K562 (cell line): Measurements from ENCODE around the gene VWA8. TPM values are rescaled to one million over a fixed set of nuclear protein-coding genes. Genes with fewer than 3 reads are reported as not detected.
A peak's percentile ranks its signal among the peaks of the same experiment; 100 is the strongest.

ENCODE experiments used
- ATAC-seq: fragments of 200-7000 bp; cut with Tn5 transposase; 3 replicates; pipeline ENCODE4 v1.9.1; 2020; ENCODE audit warnings: moderate library complexity
- BruUV-seq: library from RNA; stranded (reverse); fragments of 400-500 nt; replicated peaks from 2 replicates; lab custom pipeline; 2021; lab: Mats Ljungman, UMichigan
- CTCF ChIA-PET: fragments of 300-600 bp; formaldehyde crosslinking; extraction: SDS; loops from one replicate; lab custom pipeline; 2021; ENCODE audit warnings: low intra/inter-chr PET ratio; lab: Yijun Ruan, JAX
- POLR2A ChIA-PET: fragments of 300-600, 350-650 bp; sonication (Branson Sonifier 250); formaldehyde crosslinking; extraction: SDS; loops from one replicate; lab custom pipeline; 2021; ENCODE audit warnings: antibody characterized with exemption, inconsistent platforms; lab: Yijun Ruan, JAX
- DNase-seq, 4 experiments: peaks; one replicate each; pipeline versions ENCODE4 v3.0.0 to v3.0.0-alpha.2; 2011 to 2018; ENCODE audit warnings: low spot score in 3 of 4, mixed read lengths in 3 of 4; ENCODE audit errors: extremely low read depth in 1 of 4
- FAIRE-seq: peaks from 2 replicates; lab custom pipeline; 2011; peaks lifted over from hg19 to GRCh38; lab: Jason Lieb, UNC
- H2AFZ ChIP-seq: 2 replicates; pipeline ENCODE4 v1.6.0; 2011; ENCODE audit warnings: low read depth, low read length, control low read depth, inconsistent platforms
- H3K27ac ChIP-seq: fragments of 200-600 bp; 3 replicates; pipeline ENCODE4 v1.8.0; 2011; ENCODE audit warnings: low read depth, mild to moderate bottlenecking, control low read depth, inconsistent platforms, low read length, moderate library complexity, mixed read lengths; ENCODE audit errors: extremely low read depth
- H3K27me3 ChIP-seq, 2 experiments: fragments of 300-600 bp in 1 of 2; 2 replicates in 1 of 2; 3 replicates in 1 of 2; pipeline versions ENCODE4 v1.6.0 to v1.8.0; 2011; ENCODE audit warnings: inconsistent platforms in 2 of 2, low read length in 2 of 2, mild to moderate bottlenecking in 1 of 2, mixed read lengths in 1 of 2, moderate library complexity in 1 of 2; ENCODE audit not compliant: control insufficient read depth in 2 of 2, insufficient read depth in 2 of 2
- H3K36me3 ChIP-seq: fragments of 300-600 bp; 3 replicates; pipeline ENCODE4 v1.8.0; 2011; ENCODE audit warnings: mild to moderate bottlenecking, low read length, inconsistent platforms; ENCODE audit not compliant: control insufficient read depth, insufficient read depth
- H3K4me1 ChIP-seq, 2 experiments: fragments of 200-600 bp in 1 of 2; replicated peaks in 1 of 2; 2 replicates in 1 of 2; 3 replicates in 1 of 2; pipeline versions ENCODE4 v1.5.1 to v1.8.0; 2011; ENCODE audit warnings: inconsistent platforms in 2 of 2, low read length in 2 of 2, mild to moderate bottlenecking in 1 of 2, mixed read lengths in 1 of 2, moderate library complexity in 1 of 2; ENCODE audit not compliant: control insufficient read depth in 2 of 2, insufficient read depth in 2 of 2
- H3K4me2 ChIP-seq: 2 replicates; pipeline ENCODE4 v1.6.1; 2011; ENCODE audit warnings: low read length, control low read depth, inconsistent platforms, mixed read lengths; ENCODE audit not compliant: insufficient read depth
- H3K4me3 ChIP-seq: fragments of 200-600 bp; sonication (generic), shearing (Covaris generic); 2 replicates; pipeline ENCODE4 v1.5.1; 2016; ENCODE audit warnings: control low read depth, inconsistent platforms
- H3K79me2 ChIP-seq: fragments of 200-600 bp; 3 replicates; pipeline ENCODE4 v1.8.0; 2011; ENCODE audit warnings: low read length, inconsistent platforms; ENCODE audit not compliant: control insufficient read depth, insufficient read depth
- H3K9ac ChIP-seq, 2 experiments: 2 replicates each; pipeline versions ENCODE4 v1.6.0 to v1.6.1; 2011; ENCODE audit warnings: low read depth in 2 of 2, low read length in 2 of 2, control low read depth in 1 of 2, inconsistent platforms in 1 of 2, mild to moderate bottlenecking in 1 of 2, mixed read lengths in 1 of 2; ENCODE audit not compliant: insufficient read depth in 1 of 2
- H3K9me1 ChIP-seq: one replicate; pipeline ENCODE4 v1.6.0; 2011; ENCODE audit warnings: inconsistent platforms, mild to moderate bottlenecking, low read length, moderate library complexity; ENCODE audit not compliant: control insufficient read depth, insufficient read depth
- H3K9me3 ChIP-seq: replicated peaks from 2 replicates; pipeline ENCODE4 v1.5.1; 2011; ENCODE audit warnings: low read depth, low read length, inconsistent platforms; ENCODE audit not compliant: control insufficient read depth, insufficient read depth
- H4K20me1 ChIP-seq: replicated peaks from 2 replicates; pipeline ENCODE4 v1.6.1; 2011; ENCODE audit warnings: low read length, inconsistent platforms, mixed read lengths; ENCODE audit not compliant: control insufficient read depth, insufficient read depth
- CBX8 ChIP-seq: fragments of 200-600 bp; sonication (generic); IDR thresholded peaks from 2 replicates; pipeline ENCODE4 v1.6.1; 2012; ENCODE audit warnings: borderline replicate concordance, mixed run types, low read depth, mild to moderate bottlenecking, moderate library complexity, mixed read lengths, low read length, control low read depth, inconsistent platforms; ENCODE audit not compliant: poor library complexity, severe bottlenecking; ENCODE audit errors: extremely low read depth
- CREBBP ChIP-seq: IDR thresholded peaks from one replicate; pipeline ENCODE4 v1.6.1; 2012; ENCODE audit warnings: low read depth, mild to moderate bottlenecking, control low read depth, inconsistent platforms, low read length
- SRSF9 ChIP-seq: fragments of 200-400 bp; formaldehyde crosslinking; IDR thresholded peaks from 2 replicates; pipeline ENCODE4 v1.6.1; 2017; ENCODE audit warnings: low read depth, low read length, borderline replicate concordance
- WHSC1 ChIP-seq: IDR thresholded peaks from one replicate; pipeline ENCODE4 v1.6.1; 2012; ENCODE audit warnings: low read length, control low read depth, inconsistent platforms
- ZBTB17 ChIP-seq: fragments of 450-650 bp; formaldehyde crosslinking; IDR thresholded peaks from 2 replicates; pipeline ENCODE4 v1.4.0; 2020; ENCODE audit warnings: mild to moderate bottlenecking
- WGBS: fragments of 100-300 bp; shearing (Covaris generic); methylation state at CpG from one replicate; pipeline ENCODE4 v1.1.6; 2016; ENCODE audit warnings: low coverage, mixed read lengths; ENCODE audit not compliant: insufficient coverage; ENCODE audit errors: missing lambda C conversion rate; 5-methylcytosine and 5-hydroxymethylcytosine counted together
- in situ Hi-C: fragments of 300-500 bp; cut with MboI; formaldehyde crosslinking; loops from 4 replicates; pipeline ENCODE4 v1.15.0; 2018; ENCODE audit warnings: inconsistent platforms, mixed read lengths
- intact Hi-C: fragments of 100-400 bp; cut with micrococcal nuclease; formaldehyde crosslinking; loops from 2 replicates; pipeline ENCODE4 v1.14.2; 2022
- polyA plus RNA-seq, 8 experiments: library from polyadenylated mRNA; depleted of rRNA in 4 of 8; stranded (reverse) in 5 of 8; unstranded in 3 of 8; fragments of >200 nt; fragmentation: Nextera tagmentation in 2 of 8; fragmentation: Illumina TruSeq in 1 of 8; extraction: Ambion mirVana in 2 of 8; extraction: Trizol in 1 of 8; gene quantifications; 2 replicates each; pipeline versions ENCODE4 v1.2.1 to v1.2.3, GENCODE V29; 2011 to 2014; ENCODE audit warnings: inconsistent platforms in 1 of 8, missing spikeins in 1 of 8
- total RNA-seq, 7 experiments: library from RNA; depleted of rRNA in 6 of 7; stranded (reverse); fragments of >200 nt in 6 of 7; fragmentation: Illumina TruSeq in 2 of 7; extraction: Trizol in 2 of 7; gene quantifications; 2 replicates each; pipeline versions ENCODE4 v1.2.1 to v1.2.3, GENCODE V29; 2011 to 2021; ENCODE audit warnings: low replicate concordance in 1 of 7
- TF ChIP-seq, protein P1 (sequence below): sonication (generic); formaldehyde crosslinking; IDR thresholded peaks from 2 replicates; pipeline ENCODE4 v1.8.1; 2023; ENCODE audit warnings: missing genetic modification reagents, mild to moderate bottlenecking, borderline replicate concordance
- TF ChIP-seq, protein P2 (sequence below): sonication (generic); formaldehyde crosslinking; IDR thresholded peaks from 2 replicates; pipeline ENCODE4 v1.4.0; 2020; ENCODE audit warnings: mild to moderate bottlenecking, missing genetic modification reagents
- TF ChIP-seq, protein P3 (sequence below): fragments of 250-450 bp; sonication (Bioruptor Pico); IDR thresholded peaks from 2 replicates; pipeline ENCODE4 v1.5.0; 2021; ENCODE audit warnings: mild to moderate bottlenecking, moderate library complexity
- TF ChIP-seq, protein P4 (sequence below): sonication (generic); formaldehyde crosslinking; IDR thresholded peaks from 2 replicates; pipeline ENCODE4 v1.5.0; 2020; ENCODE audit warnings: missing genetic modification reagents

VWA8 gene
- total and polyA plus RNA-seq, 9 of the 15 experiments (the other 6 are each of a cell fraction or from before 2014, with no cell fraction given), result 2.1 to 18.5 (median 13.3) TPM

- FAIRE-seq (no peak), ATAC-seq (peak; percentile 42), DNase-seq (no peak)
- POLR2A ChIA-PET, result no interaction called here
- intact Hi-C loops, result loop anchor here (10.0 kb wide), 1 partner anchor 125 kb away; the partner anchor contains the start of gene DGKH
- H3K36me3 ChIP-seq, result no peaks in the 10 kb centered on the region
- H3K27ac ChIP-seq, result no peak overlapping the region
- no peaks in the 10 kb centered on the region for H3K9me1 ChIP-seq
- no TSS peak for BruUV-seq
- no peaks in the 10 kb centered on the region; the same call in 1 of the 2 replicates for H3K9me3 ChIP-seq
- no peak overlapping the region for H2AFZ ChIP-seq
- H4K20me1 ChIP-seq, result no peaks in the 10 kb centered on the region
- no peak overlapping the region for H3K4me2 ChIP-seq
- H3K4me1 ChIP-seq, result peaks cover 0 to 17% of the 10 kb centered on the region in 2 experiments; a peak in 4 of 5 replicates
- H3K27me3 ChIP-seq, result no peaks in the 10 kb centered on the region
- H3K4me3 ChIP-seq, result no peak overlapping the region
- 76% methylated on average over 4 of the region's 5 CpGs for WGBS
- CTCF ChIA-PET, result no interaction called here
- H3K79me2 ChIP-seq, result peaks cover 57% of the 10 kb centered on the region
- in situ Hi-C loops, result no loop called here
- no peak overlapping the region for H3K9ac ChIP-seq
- no peak for TF ChIP-seq CBX8
- TF ChIP-seq, protein P1, sequence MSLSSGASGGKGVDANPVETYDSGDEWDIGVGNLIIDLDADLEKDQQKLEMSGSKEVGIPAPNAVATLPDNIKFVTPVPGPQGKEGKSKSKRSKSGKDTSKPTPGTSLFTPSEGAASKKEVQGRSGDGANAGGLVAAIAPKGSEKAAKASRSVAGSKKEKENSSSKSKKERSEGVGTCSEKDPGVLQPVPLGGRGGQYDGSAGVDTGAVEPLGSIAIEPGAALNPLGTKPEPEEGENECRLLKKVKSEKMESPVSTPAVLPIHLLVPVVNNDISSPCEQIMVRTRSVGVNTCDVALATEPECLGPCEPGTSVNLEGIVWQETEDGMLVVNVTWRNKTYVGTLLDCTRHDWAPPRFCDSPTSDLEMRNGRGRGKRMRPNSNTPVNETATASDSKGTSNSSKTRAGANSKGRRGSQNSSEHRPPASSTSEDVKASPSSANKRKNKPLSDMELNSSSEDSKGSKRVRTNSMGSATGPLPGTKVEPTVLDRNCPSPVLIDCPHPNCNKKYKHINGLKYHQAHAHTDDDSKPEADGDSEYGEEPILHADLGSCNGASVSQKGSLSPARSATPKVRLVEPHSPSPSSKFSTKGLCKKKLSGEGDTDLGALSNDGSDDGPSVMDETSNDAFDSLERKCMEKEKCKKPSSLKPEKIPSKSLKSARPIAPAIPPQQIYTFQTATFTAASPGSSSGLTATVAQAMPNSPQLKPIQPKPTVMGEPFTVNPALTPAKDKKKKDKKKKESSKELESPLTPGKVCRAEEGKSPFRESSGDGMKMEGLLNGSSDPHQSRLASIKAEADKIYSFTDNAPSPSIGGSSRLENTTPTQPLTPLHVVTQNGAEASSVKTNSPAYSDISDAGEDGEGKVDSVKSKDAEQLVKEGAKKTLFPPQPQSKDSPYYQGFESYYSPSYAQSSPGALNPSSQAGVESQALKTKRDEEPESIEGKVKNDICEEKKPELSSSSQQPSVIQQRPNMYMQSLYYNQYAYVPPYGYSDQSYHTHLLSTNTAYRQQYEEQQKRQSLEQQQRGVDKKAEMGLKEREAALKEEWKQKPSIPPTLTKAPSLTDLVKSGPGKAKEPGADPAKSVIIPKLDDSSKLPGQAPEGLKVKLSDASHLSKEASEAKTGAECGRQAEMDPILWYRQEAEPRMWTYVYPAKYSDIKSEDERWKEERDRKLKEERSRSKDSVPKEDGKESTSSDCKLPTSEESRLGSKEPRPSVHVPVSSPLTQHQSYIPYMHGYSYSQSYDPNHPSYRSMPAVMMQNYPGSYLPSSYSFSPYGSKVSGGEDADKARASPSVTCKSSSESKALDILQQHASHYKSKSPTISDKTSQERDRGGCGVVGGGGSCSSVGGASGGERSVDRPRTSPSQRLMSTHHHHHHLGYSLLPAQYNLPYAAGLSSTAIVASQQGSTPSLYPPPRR (CRISPR knock-in tag), result no peak
- TF ChIP-seq, protein P2, sequence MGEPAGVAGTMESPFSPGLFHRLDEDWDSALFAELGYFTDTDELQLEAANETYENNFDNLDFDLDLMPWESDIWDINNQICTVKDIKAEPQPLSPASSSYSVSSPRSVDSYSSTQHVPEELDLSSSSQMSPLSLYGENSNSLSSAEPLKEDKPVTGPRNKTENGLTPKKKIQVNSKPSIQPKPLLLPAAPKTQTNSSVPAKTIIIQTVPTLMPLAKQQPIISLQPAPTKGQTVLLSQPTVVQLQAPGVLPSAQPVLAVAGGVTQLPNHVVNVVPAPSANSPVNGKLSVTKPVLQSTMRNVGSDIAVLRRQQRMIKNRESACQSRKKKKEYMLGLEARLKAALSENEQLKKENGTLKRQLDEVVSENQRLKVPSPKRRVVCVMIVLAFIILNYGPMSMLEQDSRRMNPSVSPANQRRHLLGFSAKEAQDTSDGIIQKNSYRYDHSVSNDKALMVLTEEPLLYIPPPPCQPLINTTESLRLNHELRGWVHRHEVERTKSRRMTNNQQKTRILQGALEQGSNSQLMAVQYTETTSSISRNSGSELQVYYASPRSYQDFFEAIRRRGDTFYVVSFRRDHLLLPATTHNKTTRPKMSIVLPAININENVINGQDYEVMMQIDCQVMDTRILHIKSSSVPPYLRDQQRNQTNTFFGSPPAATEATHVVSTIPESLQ (CRISPR knock-in tag), result no peak
- no peak for TF ChIP-seq SRSF9
- TF ChIP-seq, protein P3, sequence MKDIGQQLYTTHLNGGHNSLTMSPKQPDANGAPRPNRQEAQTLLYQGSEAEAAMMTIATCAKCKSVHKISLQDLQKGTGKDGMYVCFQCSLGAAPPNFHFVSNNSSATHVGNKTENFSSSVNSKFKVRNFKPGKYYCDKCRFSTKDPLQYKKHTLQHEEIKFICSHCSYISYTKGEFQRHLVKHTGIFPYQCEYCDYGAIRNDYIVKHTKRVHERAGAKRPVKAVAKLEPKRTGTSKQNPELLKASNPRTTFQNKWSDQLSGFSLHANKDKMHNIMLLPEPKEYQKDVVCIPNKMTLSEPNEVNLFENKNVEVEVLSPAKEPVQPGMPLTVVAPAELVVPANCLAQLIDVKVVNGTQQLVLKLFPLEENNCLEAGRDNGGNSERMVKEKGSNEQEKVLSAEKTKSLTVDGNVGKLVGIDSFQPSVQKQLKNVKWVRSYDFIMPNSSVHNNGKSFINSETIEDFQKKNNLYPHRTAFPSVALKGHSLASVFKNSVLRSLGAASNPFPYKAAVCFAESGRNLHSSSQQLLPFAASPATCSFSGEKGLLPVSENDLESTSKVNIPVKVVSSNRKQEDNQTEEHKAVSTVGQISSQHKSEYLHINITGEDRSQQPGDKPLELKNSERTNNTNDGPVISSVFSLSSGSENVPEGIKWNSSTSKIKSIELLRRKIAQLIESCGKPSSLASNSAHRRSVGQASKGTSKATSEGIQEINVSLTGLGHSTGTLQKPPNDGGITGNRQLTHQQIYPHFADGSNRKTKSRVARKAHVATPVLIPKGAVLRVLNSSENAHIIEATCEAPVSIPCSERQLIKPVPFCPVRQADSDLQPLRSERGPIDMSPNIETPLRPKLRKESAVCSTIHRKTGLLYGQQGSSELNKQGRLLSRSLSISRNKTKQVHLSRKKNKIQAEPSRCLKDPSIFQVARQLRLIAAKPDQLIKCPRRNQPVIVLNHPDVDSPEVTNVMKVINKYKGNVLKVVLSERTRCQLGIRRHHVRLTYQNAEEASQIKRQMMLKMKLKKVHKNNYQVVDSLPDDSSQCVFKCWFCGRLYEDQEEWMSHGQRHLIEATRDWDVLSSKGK (CRISPR knock-in tag), result no peak
- TF ChIP-seq WHSC1, result no peak
- TF ChIP-seq, protein P4, sequence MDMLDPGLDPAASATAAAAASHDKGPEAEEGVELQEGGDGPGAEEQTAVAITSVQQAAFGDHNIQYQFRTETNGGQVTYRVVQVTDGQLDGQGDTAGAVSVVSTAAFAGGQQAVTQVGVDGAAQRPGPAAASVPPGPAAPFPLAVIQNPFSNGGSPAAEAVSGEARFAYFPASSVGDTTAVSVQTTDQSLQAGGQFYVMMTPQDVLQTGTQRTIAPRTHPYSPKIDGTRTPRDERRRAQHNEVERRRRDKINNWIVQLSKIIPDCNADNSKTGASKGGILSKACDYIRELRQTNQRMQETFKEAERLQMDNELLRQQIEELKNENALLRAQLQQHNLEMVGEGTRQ, result no peak
- no peak for TF ChIP-seq CREBBP
- TF ChIP-seq ZBTB17 (CRISPR knock-in tag), result no peak
Observed at GRCh38 chr13:41919741-41920487, 41.0 kb downstream of the VWA8 start.
